Activated T-helper 9 cell treated with anti-CD3 and anti-CD28 coated beads, Interleukin-2, amount 50 U/mL, for 16 hours (primary cell): ENCODE results near the gene CEMIP2.

Experiments used
- DNase-seq: peaks from one replicate; pipeline ENCODE4 v3.0.0-alpha.2; 2020; ENCODE audit warnings: low read depth

Gene CEMIP2

GRCh38 chr9:71746023-71746757 is 22.1 kb downstream of the CEMIP2 start:
- DNase-seq, result no peak

GRCh38 chr9:71744754-71745521 is 23.4 kb downstream of the CEMIP2 start:
- DNase-seq, result no peak

GRCh38 chr9:71743882-71744281 is 24.4 kb downstream of the CEMIP2 start:
- no peak for DNase-seq

GRCh38 chr9:71743217-71743705 is 25.1 kb downstream of the CEMIP2 start:
- no peak for DNase-seq

- DNase-seq, result no peak
Observed at GRCh38 chr9:71742703-71743102, 25.6 kb downstream of the CEMIP2 start.

GRCh38 chr9:71741926-71742648 is 26.2 kb downstream of the CEMIP2 start:
- no peak for DNase-seq

GRCh38 chr9:71740199-71740598 is 28.1 kb downstream of the CEMIP2 start:
- DNase-seq, result no peak

GRCh38 chr9:71737455-71737854 is 30.9 kb downstream of the CEMIP2 start:
- DNase-seq, result no peak

GRCh38 chr9:71736236-71736635 is 32.1 kb downstream of the CEMIP2 start:
- no peak for DNase-seq

GRCh38 chr9:71734950-71735349 is 33.4 kb downstream of the CEMIP2 start:
- DNase-seq, result no peak

- no peak for DNase-seq
Observed at GRCh38 chr9:71733176-71733575, 35.1 kb downstream of the CEMIP2 start.

GRCh38 chr9:71729816-71730526 is 38.3 kb downstream of the CEMIP2 start:
- DNase-seq, result no peak

- no peak for DNase-seq
Observed at GRCh38 chr9:71726723-71727122, 41.6 kb downstream of the CEMIP2 start.

- no peak for DNase-seq
Observed at GRCh38 chr9:71725590-71726338, 42.5 kb downstream of the CEMIP2 start.

- DNase-seq, result no peak
Observed at GRCh38 chr9:71721855-71722254, 46.5 kb downstream of the CEMIP2 start.

GRCh38 chr9:71719562-71719961 is 48.8 kb downstream of the CEMIP2 start:
- no peak for DNase-seq

GRCh38 chr9:71719088-71719487 is 49.2 kb downstream of the CEMIP2 start:
- DNase-seq, result no peak

- no peak for DNase-seq
Observed at GRCh38 chr9:71716138-71716909, 52.0 kb downstream of the CEMIP2 start.

GRCh38 chr9:71710856-71711255 is 57.5 kb downstream of the CEMIP2 start:
- no peak for DNase-seq

GRCh38 chr9:71710201-71710600 is 58.1 kb downstream of the CEMIP2 start:
- no peak for DNase-seq

- DNase-seq, result no peak
Observed at GRCh38 chr9:71709384-71709783, 58.9 kb downstream of the CEMIP2 start.
